GM13976 (cell line): ENCODE data around the gene GRID1.

Experiments
- DNase-seq: peaks from one replicate; pipeline ENCODE4 v3.0.0; 2012; ENCODE audit warnings: low spot score
- in situ Hi-C: fragments of 300-500 bp; cut with MboI; formaldehyde crosslinking; loops from one replicate; pipeline ENCODE4 v1.12.0; 2022; ENCODE audit warnings: low sequenced_read_pairs, mixed read lengths, inconsistent platforms; ENCODE audit not compliant: unreplicated experiment
- TF ChIP-seq, protein P1 (sequence below): IDR thresholded peaks from 2 replicates; pipeline ENCODE4 v1.5.1; 2012; ENCODE audit warnings: borderline replicate concordance, mild to moderate bottlenecking; ENCODE audit not compliant: insufficient read depth; ENCODE audit errors: extremely low read depth, missing control alignments, control extremely low read depth

Gene GRID1

DNA sequence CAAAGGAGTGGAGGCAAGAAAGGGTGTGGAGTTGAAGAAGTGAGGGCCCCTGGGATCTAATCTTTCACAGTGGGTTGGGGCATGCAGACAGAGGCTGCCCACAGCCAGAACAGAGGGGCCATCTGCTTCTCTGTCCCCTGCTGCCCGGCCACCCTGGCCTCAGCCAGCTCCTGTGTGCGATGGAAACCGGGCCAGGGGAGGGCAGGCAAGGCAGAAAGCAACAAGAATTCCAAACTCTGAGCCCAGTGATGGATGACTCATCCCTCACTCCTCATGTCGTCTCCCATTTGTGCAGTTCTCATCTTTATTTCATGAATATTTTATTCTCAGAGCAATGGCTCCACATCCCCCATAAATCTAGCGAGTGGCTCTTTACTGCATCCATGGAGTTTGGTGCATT is 757.1 kb downstream of the GRID1 start:
- in situ Hi-C loops, result no loop called here
- TF ChIP-seq, protein P1, sequence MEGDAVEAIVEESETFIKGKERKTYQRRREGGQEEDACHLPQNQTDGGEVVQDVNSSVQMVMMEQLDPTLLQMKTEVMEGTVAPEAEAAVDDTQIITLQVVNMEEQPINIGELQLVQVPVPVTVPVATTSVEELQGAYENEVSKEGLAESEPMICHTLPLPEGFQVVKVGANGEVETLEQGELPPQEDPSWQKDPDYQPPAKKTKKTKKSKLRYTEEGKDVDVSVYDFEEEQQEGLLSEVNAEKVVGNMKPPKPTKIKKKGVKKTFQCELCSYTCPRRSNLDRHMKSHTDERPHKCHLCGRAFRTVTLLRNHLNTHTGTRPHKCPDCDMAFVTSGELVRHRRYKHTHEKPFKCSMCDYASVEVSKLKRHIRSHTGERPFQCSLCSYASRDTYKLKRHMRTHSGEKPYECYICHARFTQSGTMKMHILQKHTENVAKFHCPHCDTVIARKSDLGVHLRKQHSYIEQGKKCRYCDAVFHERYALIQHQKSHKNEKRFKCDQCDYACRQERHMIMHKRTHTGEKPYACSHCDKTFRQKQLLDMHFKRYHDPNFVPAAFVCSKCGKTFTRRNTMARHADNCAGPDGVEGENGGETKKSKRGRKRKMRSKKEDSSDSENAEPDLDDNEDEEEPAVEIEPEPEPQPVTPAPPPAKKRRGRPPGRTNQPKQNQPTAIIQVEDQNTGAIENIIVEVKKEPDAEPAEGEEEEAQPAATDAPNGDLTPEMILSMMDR, result no peak
- no peak for DNase-seq

- no peak for DNase-seq
- TF ChIP-seq, protein P1, result no peak
- in situ Hi-C loops, result no loop called here
Observed at GRCh38 chr10:85608706-85609105, 757.9 kb downstream of the GRID1 start.

- in situ Hi-C loops, result no loop called here
- no peak for DNase-seq
- TF ChIP-seq, protein P1, result no peak
Observed at GRCh38 chr10:85607043-85607695, 759.4 kb downstream of the GRID1 start.

DNA sequence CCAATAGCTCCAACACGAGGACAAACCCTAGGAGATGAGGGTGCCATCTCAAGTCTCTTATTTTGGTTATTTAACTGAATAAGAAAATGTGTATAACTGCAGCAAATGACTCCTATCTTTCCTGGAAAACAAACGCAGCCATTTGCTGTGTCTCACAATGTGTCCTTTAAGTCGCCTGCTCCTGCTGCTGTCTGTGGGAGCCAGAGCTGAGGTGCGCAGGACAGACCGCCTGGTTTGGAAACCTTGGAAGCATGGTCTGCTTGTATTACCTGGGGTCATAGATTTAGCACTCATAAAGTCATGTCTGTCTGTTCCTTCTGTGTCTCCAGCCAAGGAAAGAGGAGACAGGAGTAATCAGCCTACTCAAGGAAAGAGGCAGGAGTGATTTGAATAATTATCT is 760.2 kb downstream of the GRID1 start:
- in situ Hi-C loops, result no loop called here
- TF ChIP-seq, protein P1, result no peak

GRCh38 chr10:85604884-85605283 is 761.7 kb downstream of the GRID1 start:
- in situ Hi-C loops, result no loop called here
- no peak for DNase-seq
- TF ChIP-seq, protein P1, result no peak

More for the DNA sequence above, 760.2 kb downstream of the GRID1 start:
- DNase-seq, result no peak

DNA sequence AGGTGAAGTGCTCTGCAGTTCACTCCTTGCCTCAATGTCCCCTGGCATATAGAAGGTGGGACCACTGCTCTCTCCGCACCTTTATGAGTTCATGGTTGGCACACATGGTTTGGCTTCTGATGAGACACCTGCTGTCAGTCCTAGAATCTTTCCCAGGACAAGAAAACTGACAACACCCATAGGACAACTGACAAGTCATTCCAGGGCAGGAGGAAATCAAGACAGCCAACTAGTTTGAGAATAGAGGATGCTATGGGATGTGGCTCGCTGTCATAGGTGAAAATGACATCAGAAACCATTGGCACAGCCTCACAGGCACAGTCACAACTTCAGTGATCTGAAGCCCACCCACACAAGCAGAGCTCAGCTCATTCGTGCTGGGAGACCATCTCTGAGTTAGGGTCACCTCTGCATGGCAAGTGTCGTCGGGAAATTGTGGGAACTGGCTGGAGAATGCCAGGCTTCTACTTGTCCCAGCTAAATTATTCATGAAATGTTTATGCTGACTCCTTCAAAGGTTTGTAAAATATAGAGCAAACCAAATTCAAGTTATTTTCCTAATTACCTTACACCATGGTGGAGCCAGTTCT is 762.4 kb downstream of the GRID1 start:
- TF ChIP-seq, protein P1, result no peak
- in situ Hi-C loops, result no loop called here
- DNase-seq, result no peak
